IMR-90 (cell line): ENCODE results near the gene USH2A. TPM values are rescaled to one million over a fixed set of nuclear protein-coding genes. Genes with fewer than 3 reads are reported as not detected.

ENCODE experiments used
- ATAC-seq: fragments of 200-7000 bp; cut with Tn5 transposase; 2 replicates; pipeline ENCODE4 v1.9.1; 2020; ENCODE audit warnings: low read depth, mild to moderate bottlenecking, moderate library complexity
- BruUV-seq: library from RNA; stranded (reverse); fragments of 400-500 nt; replicated peaks from 2 replicates; lab custom pipeline; 2021; lab: Mats Ljungman, UMichigan
- CTCF ChIA-PET: fragments of 300-600 bp; formaldehyde crosslinking; extraction: SDS; loops from one replicate; lab custom pipeline; 2021; ENCODE audit warnings: antibody characterized with exemption; lab: Yijun Ruan, JAX
- POLR2A ChIA-PET: fragments of 300-600 bp; sonication (Branson Sonifier 250); formaldehyde crosslinking; loops from one replicate; lab custom pipeline; 2022; ENCODE audit warnings: antibody characterized with exemption; ENCODE audit not compliant: unreplicated experiment; lab: Charles Lee
- DNase-seq: peaks from one replicate; pipeline ENCODE4 v3.0.0; 2013
- H2AFZ ChIP-seq: replicated peaks from 2 replicates; pipeline ENCODE3; 2013; ENCODE audit warnings: low read length, mild to moderate bottlenecking; ENCODE audit not compliant: poor library complexity
- H2AK5ac ChIP-seq: 2 replicates; pipeline ENCODE4 v1.6.1; 2013; ENCODE audit warnings: low read depth, low read length, inconsistent platforms
- H2AK9ac ChIP-seq: replicated peaks from 2 replicates; pipeline ENCODE3; 2013; ENCODE audit warnings: mild to moderate bottlenecking, low read depth, low read length, moderate library complexity; ENCODE audit not compliant: poor library complexity
- H2BK120ac ChIP-seq: 2 replicates; pipeline ENCODE4 v1.6.1; 2013; ENCODE audit warnings: low read depth, low read length, inconsistent platforms
- H2BK15ac ChIP-seq: 3 replicates; pipeline ENCODE4 v1.6.1; 2013; ENCODE audit warnings: low read depth, low read length, inconsistent platforms
- H2BK20ac ChIP-seq: 2 replicates; pipeline ENCODE4 v1.6.1; 2013; ENCODE audit warnings: low read depth, mild to moderate bottlenecking, inconsistent platforms, low read length, moderate library complexity
- H2BK5ac ChIP-seq: 2 replicates; pipeline ENCODE4 v1.6.1; 2013; ENCODE audit warnings: mild to moderate bottlenecking, low read depth, low read length, inconsistent platforms; ENCODE audit not compliant: poor library complexity, severe bottlenecking
- H3K14ac ChIP-seq: replicated peaks from 2 replicates; pipeline ENCODE4 v1.6.1; 2013; ENCODE audit warnings: low read depth, low read length, inconsistent platforms
- H3K18ac ChIP-seq: 2 replicates; pipeline ENCODE4 v1.6.1; 2013; ENCODE audit warnings: low read depth, low read length, control low read depth
- H3K23ac ChIP-seq: 2 replicates; pipeline ENCODE4 v1.6.1; 2013; ENCODE audit warnings: low read depth, low read length, inconsistent platforms
- H3K27ac ChIP-seq: 2 replicates; pipeline ENCODE4 v1.5.1; 2013; ENCODE audit warnings: mild to moderate bottlenecking, control low read depth, low read length; ENCODE audit not compliant: insufficient read depth
- H3K27me3 ChIP-seq: 2 replicates; pipeline ENCODE4 v1.6.1; 2013; ENCODE audit warnings: low read length; ENCODE audit not compliant: control insufficient read depth, insufficient read depth
- H3K36me3 ChIP-seq: 2 replicates; pipeline ENCODE4 v1.6.1; 2013; ENCODE audit warnings: low read length, mixed read lengths; ENCODE audit not compliant: control insufficient read depth, insufficient read depth
- H3K4ac ChIP-seq: 2 replicates; pipeline ENCODE4 v1.6.1; 2013; ENCODE audit warnings: low read depth, low read length, inconsistent platforms
- H3K4me1 ChIP-seq: 2 replicates; pipeline ENCODE4 v1.6.1; 2013; ENCODE audit warnings: low read length, mixed read lengths; ENCODE audit not compliant: control insufficient read depth, insufficient read depth
- H3K4me2 ChIP-seq: 2 replicates; pipeline ENCODE4 v1.6.1; 2013; ENCODE audit warnings: low read depth, mild to moderate bottlenecking, control low read depth, low read length, moderate library complexity
- H3K4me3 ChIP-seq: 2 replicates; pipeline ENCODE4 v1.5.1; 2013; ENCODE audit warnings: low read depth, mild to moderate bottlenecking, control low read depth, low read length, moderate library complexity; ENCODE audit not compliant: insufficient read depth
- H3K56ac ChIP-seq: 2 replicates; pipeline ENCODE4 v1.6.1; 2013; ENCODE audit warnings: low read length, inconsistent platforms; ENCODE audit not compliant: insufficient read depth; ENCODE audit errors: extremely low read depth
- H3K79me1 ChIP-seq, 2 experiments: 2 replicates each; pipeline ENCODE4 v1.6.1; 2013; ENCODE audit warnings: low read length in 2 of 2, inconsistent platforms in 1 of 2, low read depth in 1 of 2
- H3K9ac ChIP-seq: 2 replicates; pipeline ENCODE4 v1.6.1; 2013; ENCODE audit warnings: low read depth, low read length, control low read depth
- H3K9me1 ChIP-seq: 2 replicates; pipeline ENCODE4 v1.6.1; 2013; ENCODE audit warnings: low read length, inconsistent platforms; ENCODE audit not compliant: insufficient read depth
- H3K9me3 ChIP-seq: 2 replicates; pipeline ENCODE4 v1.6.1; 2013; ENCODE audit warnings: low read length; ENCODE audit not compliant: control insufficient read depth, insufficient read depth
- H4K20me1 ChIP-seq: 2 replicates; pipeline ENCODE4 v1.6.1; 2013; ENCODE audit warnings: low read length, inconsistent platforms; ENCODE audit not compliant: insufficient read depth
- H4K5ac ChIP-seq: 2 replicates; pipeline ENCODE4 v1.6.1; 2013; ENCODE audit warnings: mild to moderate bottlenecking, low read depth, low read length, control low read depth
- H4K8ac ChIP-seq, 2 experiments: 2 replicates each; pipeline ENCODE4 v1.6.1; 2013; ENCODE audit warnings: low read depth in 2 of 2, low read length in 2 of 2, control low read depth in 1 of 2, inconsistent platforms in 1 of 2
- H4K91ac ChIP-seq: 2 replicates; pipeline ENCODE4 v1.6.1; 2013; ENCODE audit warnings: low read depth, low read length, inconsistent platforms; ENCODE audit not compliant: insufficient read depth
- BHLHE40 ChIP-seq: fragments of 150-350 bp; IDR thresholded peaks from 2 replicates; pipeline ENCODE4 v1.6.1; 2016; ENCODE audit warnings: mild to moderate bottlenecking, low read depth, low read length
- CEBPB ChIP-seq: IDR thresholded peaks from 2 replicates; pipeline ENCODE4 v1.6.1; 2012; ENCODE audit warnings: low read depth, low read length, improper control_type of control experiment
- CHD1 ChIP-seq: IDR thresholded peaks from 2 replicates; pipeline ENCODE4 v1.6.1; 2012; ENCODE audit warnings: low read depth, low read length, improper control_type of control experiment
- CTCF ChIP-seq: conservative IDR thresholded peaks from 2 replicates; pipeline ENCODE4 v1.5.1; 2012; ENCODE audit warnings: mild to moderate bottlenecking, low read depth, low read length, improper control_type of control experiment
- FOS ChIP-seq: fragments of 150-350 bp; IDR thresholded peaks from 2 replicates; pipeline ENCODE4 v1.6.1; 2016; ENCODE audit warnings: low read depth, low read length
- MAFK ChIP-seq: IDR thresholded peaks from 2 replicates; pipeline ENCODE4 v1.6.1; 2012; ENCODE audit warnings: low read depth, low read length, improper control_type of control experiment
- NFE2L2 ChIP-seq: fragments of 150-350 bp; IDR thresholded peaks from 2 replicates; pipeline ENCODE4 v1.6.1; 2016; ENCODE audit warnings: low read depth, mild to moderate bottlenecking, low read length
- POLR2A ChIP-seq: IDR thresholded peaks from 2 replicates; pipeline ENCODE4 v1.6.1; 2012; ENCODE audit warnings: mild to moderate bottlenecking, low read depth, low read length
- RAD21 ChIP-seq: IDR thresholded peaks from 2 replicates; pipeline ENCODE4 v1.6.1; 2012; ENCODE audit warnings: low read length, improper control_type of control experiment
- SMC3 ChIP-seq: fragments of 150-350 bp; IDR thresholded peaks from 2 replicates; pipeline ENCODE4 v1.6.1; 2016; ENCODE audit warnings: low read depth, mild to moderate bottlenecking, antibody characterized with exemption, low read length, moderate library complexity
- USF2 ChIP-seq: fragments of 150-350 bp; IDR thresholded peaks from 2 replicates; pipeline ENCODE4 v1.6.1; 2017; ENCODE audit warnings: mild to moderate bottlenecking, antibody characterized with exemption, low read length, low read depth
- WGBS, 2 experiments: methylation state at CpG; one replicate each; pipeline versions ENCODE4 v1.1.5 to v1.1.7; 2013; ENCODE audit warnings: missing lambda C conversion rate in 2 of 2; ENCODE audit not compliant: insufficient read length in 1 of 2; ENCODE audit errors: extremely low coverage in 2 of 2; 5-methylcytosine and 5-hydroxymethylcytosine counted together
- dilution Hi-C: fragments of 300-500 bp; cut with HindIII; formaldehyde crosslinking; loops from one replicate; pipeline ENCODE4 v1.14.3; 2018; ENCODE audit warnings: low sequenced_read_pairs; ENCODE audit not compliant: unreplicated experiment
- in situ Hi-C: fragments of 300-500 bp; cut with MboI; formaldehyde crosslinking; loops from 3 replicates; pipeline ENCODE4 v1.14.3; 2019; ENCODE audit warnings: low sequenced_read_pairs, inconsistent platforms, mixed read lengths
- intact Hi-C: fragments of 100-400 bp; cut with micrococcal nuclease; formaldehyde crosslinking; loops from 2 replicates; pipeline ENCODE4 v1.10.0; 2022
- polyA plus RNA-seq, 3 experiments: library from polyadenylated mRNA; depleted of rRNA; stranded (reverse); fragments of >200 nt; gene quantifications; 2 replicates each; pipeline ENCODE4 v1.2.3, GENCODE V29; 2012; ENCODE audit warnings: low replicate concordance in 1 of 3
- total RNA-seq: library from RNA; depleted of rRNA; stranded (reverse); fragments of >200 nt; gene quantifications from 2 replicates; pipeline ENCODE4 v1.2.3, GENCODE V29; 2012

USH2A gene
- total and polyA plus RNA-seq, 2 of the 4 experiments (the other 2 are of a cell fraction), result under 0.01 to 0.02 TPM

- no peaks in the 10 kb centered on the region for H3K4me1 ChIP-seq
- no peak for ATAC-seq
- BruUV-seq, result no TSS peak
- no peak overlapping the region for H4K91ac ChIP-seq
- no peak overlapping the region for H2BK120ac ChIP-seq
- no peak overlapping the region for H3K9ac ChIP-seq
- no peak overlapping the region for H3K23ac ChIP-seq
- ChIA-PET CTCF (no interaction called here), POLR2A (no interaction called here)
- intact Hi-C loops, result no loop called here
- H3K4me3 ChIP-seq, result no peak overlapping the region
- in situ Hi-C loops, result no loop called here
- H3K4me2 ChIP-seq, result no peak overlapping the region
- no peak overlapping the region for H4K8ac ChIP-seq
- H2BK20ac ChIP-seq, result no peak overlapping the region
- H4K20me1 ChIP-seq, result no peaks in the 10 kb centered on the region
- no peak overlapping the region for H3K4ac ChIP-seq
- no peak overlapping the region for H3K27ac ChIP-seq
- no peak overlapping the region for H2AK9ac ChIP-seq
- dilution Hi-C loops, result no loop called here
- H3K18ac ChIP-seq, result no peak overlapping the region
- no CpG with 5 or more reads among the region's 2 CpGs for WGBS, 2 experiments
- H2AK5ac ChIP-seq, result no peak overlapping the region
- no peak overlapping the region for H3K56ac ChIP-seq
- no peaks in the 10 kb centered on the region for H3K79me1 ChIP-seq
- H3K9me1 ChIP-seq, result no peaks in the 10 kb centered on the region; the same call in 1 of the 2 replicates
- TF ChIP-seq CHD1 (no peak), NFE2L2 (no peak), MAFK (no peak), RAD21 (no peak), USF2 (no peak), BHLHE40 (no peak), FOS (no peak), POLR2A (no peak), CEBPB (no peak), CTCF (no peak), SMC3 (no peak)
- H2AFZ ChIP-seq, result no peak overlapping the region
- no peak overlapping the region for H2BK15ac ChIP-seq
- H2BK5ac ChIP-seq, result no peak overlapping the region
- no peaks in the 10 kb centered on the region for H3K27me3 ChIP-seq
- no peaks in the 10 kb centered on the region for H3K9me3 ChIP-seq
- no peak overlapping the region for H3K14ac ChIP-seq
- no peak for DNase-seq
- H4K5ac ChIP-seq, result no peak overlapping the region
- no peaks in the 10 kb centered on the region for H3K36me3 ChIP-seq
Measured at GRCh38 chr1:215895276-215895675, 528.0 kb downstream of the USH2A start.
